HCT116 (cell line): ENCODE results near the gene GRB10. TPM values are rescaled to one million over a fixed set of nuclear protein-coding genes. Genes with fewer than 3 reads are reported as not detected.

Experiments used
- ATAC-seq: fragments of 200-7000 bp; cut with Tn5 transposase; 2 replicates; pipeline ENCODE4 v1.9.1; 2020; ENCODE audit warnings: mild to moderate bottlenecking, moderate library complexity
- BruUV-seq: library from RNA; stranded (reverse); fragments of 400-500 nt; replicated peaks from 2 replicates; lab custom pipeline; 2021; lab: Mats Ljungman, UMichigan
- CTCF ChIA-PET: fragments of 300-600 bp; sonication (Branson Sonifier 250); formaldehyde crosslinking; loops from one replicate; lab custom pipeline; 2021; ENCODE audit warnings: antibody characterized with exemption; lab: Charles Lee
- POLR2A ChIA-PET: fragments of 300-600, 350-600 bp; sonication (Branson Sonifier 250); formaldehyde crosslinking; loops from one replicate; lab custom pipeline; 2021; ENCODE audit warnings: antibody characterized with exemption; lab: Charles Lee
- RAD21 ChIA-PET, 2 experiments: fragments of 300-600 bp; sonication (Branson Sonifier 250); formaldehyde crosslinking; loops; one replicate each; lab custom pipeline; 2023; ENCODE audit warnings: low total read pairs in 2 of 2; ENCODE audit not compliant: uncharacterized antibody in 2 of 2, unreplicated experiment in 2 of 2, low non-redundant PET in 1 of 2; lab: Charles Lee
- DNase-seq: peaks from one replicate; pipeline ENCODE4 v3.0.0-alpha.2; 2010; ENCODE audit warnings: low read depth, low spot score
- H2AFZ ChIP-seq: fragments of 200-600 bp; shearing (Covaris generic), sonication (generic); 2 replicates; pipeline ENCODE4 v1.6.1; 2017; ENCODE audit warnings: low read depth, mixed run types, mixed read lengths, antibody characterized with exemption, low read length; ENCODE audit not compliant: poor library complexity, severe bottlenecking
- H3K27ac ChIP-seq: 2 replicates; pipeline ENCODE4 v1.5.1; 2012; ENCODE audit warnings: low read depth, low read length
- H3K27me3 ChIP-seq: fragments of 200-600 bp; sonication (generic); 2 replicates; pipeline ENCODE4 v1.6.1; 2016; ENCODE audit warnings: mixed run types, low read length, mixed read lengths; ENCODE audit not compliant: insufficient read depth
- H3K36me3 ChIP-seq, 2 experiments: fragments of 200-500 bp in 1 of 2; fragments of 200-600 bp in 1 of 2; sonication (Bioruptor generic) in 1 of 2; sonication (generic) in 1 of 2; 2 replicates each; pipeline versions ENCODE4 v1.5.1 to v1.6.1; 2014 to 2016; ENCODE audit warnings: low read length in 2 of 2, inconsistent platforms in 1 of 2, mixed read lengths in 1 of 2, mixed run types in 1 of 2; ENCODE audit not compliant: insufficient read depth in 2 of 2, control insufficient read depth in 1 of 2
- H3K4me1 ChIP-seq, 2 experiments: fragments of 200-600 bp in 1 of 2; sonication (generic) in 1 of 2; 2 replicates each; pipeline versions ENCODE4 v1.5.1 to v1.6.1; 2012 to 2017; ENCODE audit warnings: low read length in 2 of 2, inconsistent platforms in 1 of 2, mild to moderate bottlenecking in 1 of 2, mixed read lengths in 1 of 2, mixed run types in 1 of 2, moderate library complexity in 1 of 2; ENCODE audit not compliant: insufficient read depth in 2 of 2, control insufficient read depth in 1 of 2
- H3K4me2 ChIP-seq: fragments of 200-600 bp; sonication (generic); 2 replicates; pipeline ENCODE4 v1.6.1; 2017; ENCODE audit warnings: mixed run types, low read length, mixed read lengths
- H3K4me3 ChIP-seq, 2 experiments: fragments of 200-600 bp in 1 of 2; sonication (generic) in 1 of 2; replicated peaks in 1 of 2; 2 replicates each; pipeline ENCODE4 v1.5.1; 2011 to 2016; ENCODE audit warnings: low read length in 2 of 2, control low read depth in 1 of 2, low read depth in 1 of 2, mild to moderate bottlenecking in 1 of 2, mixed read lengths in 1 of 2, mixed run types in 1 of 2
- H3K79me2 ChIP-seq: fragments of 200-600 bp; sonication (generic); 2 replicates; pipeline ENCODE4 v1.6.1; 2017; ENCODE audit warnings: mild to moderate bottlenecking, mixed run types, low read length, moderate library complexity, mixed read lengths; ENCODE audit not compliant: insufficient read depth
- H3K9ac ChIP-seq: fragments of 200-600 bp; sonication (generic); 2 replicates; pipeline ENCODE4 v1.6.1; 2016; ENCODE audit warnings: low read length, mixed read lengths
- H3K9me2 ChIP-seq: fragments of 200-600 bp; sonication (generic), shearing (Covaris generic); 2 replicates; pipeline ENCODE4 v1.6.1; 2017; ENCODE audit warnings: mixed run types, mild to moderate bottlenecking, moderate library complexity; ENCODE audit not compliant: insufficient read depth
- H3K9me3 ChIP-seq, 2 experiments: fragments of 200-500 bp in 1 of 2; fragments of 200-600 bp in 1 of 2; sonication (Bioruptor generic) in 1 of 2; sonication (generic) in 1 of 2; 2 replicates each; pipeline ENCODE4 v1.6.1; 2014 to 2017; ENCODE audit warnings: low read length in 2 of 2, mixed read lengths in 2 of 2, inconsistent platforms in 1 of 2, low read depth in 1 of 2, mild to moderate bottlenecking in 1 of 2, mixed run types in 1 of 2, moderate library complexity in 1 of 2; ENCODE audit not compliant: control insufficient read depth in 1 of 2, insufficient read depth in 1 of 2
- H4K20me1 ChIP-seq: fragments of 200-600 bp; sonication (generic), shearing (Covaris generic); 2 replicates; pipeline ENCODE4 v1.6.1; 2017; ENCODE audit warnings: mixed run types, mild to moderate bottlenecking, moderate library complexity; ENCODE audit not compliant: insufficient read depth
- ATF3 ChIP-seq: IDR thresholded peaks from 2 replicates; pipeline ENCODE4 v1.6.1; 2012
- CTCF ChIP-seq, 3 experiments: fragments of 200-600 bp in 1 of 3; sonication (generic) in 1 of 3; IDR thresholded peaks in 2 of 3; conservative IDR thresholded peaks in 1 of 3; 2 replicates each; pipeline ENCODE4 v1.5.1; 2012 to 2017; ENCODE audit warnings: low read depth in 2 of 3, low read length in 2 of 3, antibody characterized with exemption in 1 of 3, borderline replicate concordance in 1 of 3, control low read depth in 1 of 3, mild to moderate bottlenecking in 1 of 3, mixed read lengths in 1 of 3, mixed run types in 1 of 3, moderate library complexity in 1 of 3; ENCODE audit not compliant: insufficient read depth in 1 of 3
- EGR1 ChIP-seq: IDR thresholded peaks from 2 replicates; pipeline ENCODE4 v1.6.1; 2012; ENCODE audit warnings: low read depth
- FOSL1 ChIP-seq: IDR thresholded peaks from 2 replicates; pipeline ENCODE4 v1.6.1; 2012; ENCODE audit warnings: low read depth
- JUND ChIP-seq: IDR thresholded peaks from 2 replicates; pipeline ENCODE4 v1.6.1; 2012
- POLR2A ChIP-seq: IDR thresholded peaks from 2 replicates; pipeline ENCODE4 v1.7.0; 2011; ENCODE audit warnings: borderline replicate concordance; ENCODE audit not compliant: insufficient read depth, insufficient read length; ENCODE audit errors: extremely low read depth
- RAD21 ChIP-seq: IDR thresholded peaks from 2 replicates; pipeline ENCODE4 v1.6.1; 2012; ENCODE audit warnings: low read depth, mild to moderate bottlenecking
- REST ChIP-seq: IDR thresholded peaks from 2 replicates; pipeline ENCODE4 v1.6.1; 2012; ENCODE audit warnings: low read depth
- SIN3A ChIP-seq: IDR thresholded peaks from 2 replicates; pipeline ENCODE4 v1.6.1; 2012; ENCODE audit warnings: low read depth
- SRF ChIP-seq: IDR thresholded peaks from 2 replicates; pipeline ENCODE4 v1.6.1; 2012; ENCODE audit warnings: low read depth
- YY1 ChIP-seq: IDR thresholded peaks from 2 replicates; pipeline ENCODE4 v1.6.1; 2011; ENCODE audit warnings: low read length, low read depth, moderate library complexity, mild to moderate bottlenecking; ENCODE audit not compliant: insufficient replicate concordance; ENCODE audit errors: extremely low read depth
- ZBTB33 ChIP-seq: IDR thresholded peaks from 2 replicates; pipeline ENCODE4 v1.6.1; 2011; ENCODE audit warnings: mild to moderate bottlenecking, low read length, moderate library complexity; ENCODE audit not compliant: insufficient replicate concordance; ENCODE audit errors: extremely low read depth
- intact Hi-C: fragments of 100-400 bp; cut with micrococcal nuclease; formaldehyde crosslinking; loops from 2 replicates; pipeline ENCODE4 v1.10.0; 2022
- total RNA-seq: library from RNA; stranded (reverse); gene quantifications from one replicate; pipeline ENCODE4 v1.2.1, GENCODE V29; 2021; ENCODE audit not compliant: unreplicated experiment

The GRB10 gene
- total RNA-seq, 1 experiment from 2014 or later, result 37.3 TPM

GRCh38 chr7:50806143-50806542 is 23.4 kb upstream of the GRB10 start:
- DNase-seq, result no peak
- no peak for TF ChIP-seq RAD21
- no peak for TF ChIP-seq ATF3
- no peak for TF ChIP-seq YY1
- TF ChIP-seq EGR1, result no peak
- TF ChIP-seq FOSL1, result no peak
- TF ChIP-seq SIN3A, result no peak
- no peak for TF ChIP-seq SRF
- no peak for TF ChIP-seq REST
- no peak for TF ChIP-seq JUND
- TF ChIP-seq POLR2A, result no peak
- TF ChIP-seq CTCF (IDR thresholded peaks at IDR 0.05 in 2 of 3, conservative IDR thresholded peaks at IDR 0.05 in 1 of 3; ENCODE audit: borderline replicate concordance in 1 of 3, insufficient read depth in 1 of 3, low read depth in 2 of 3, low read length in 2 of 3), result no peak
- TF ChIP-seq ZBTB33, result no peak
- H2AFZ ChIP-seq, result no peak overlapping the region
- H3K4me3 ChIP-seq, result no peak overlapping the region
- no peaks in the 10 kb centered on the region for H3K79me2 ChIP-seq
- H3K27me3 ChIP-seq, result no peaks in the 10 kb centered on the region
- H3K9ac ChIP-seq, result no peak overlapping the region
- CTCF ChIA-PET, result interaction anchor here (1.4 kb wide), 1 partner anchor 9 kb away, joined by 3 read pairs; no protein-coding TSS in a partner anchor
- no peaks in the 10 kb centered on the region for H4K20me1 ChIP-seq
- intact Hi-C loops, result no loop called here
- POLR2A ChIA-PET, result no interaction called here
- ATAC-seq, result no peak
- RAD21 ChIA-PET, result no interaction called here
- H3K4me1 ChIP-seq, result no peaks in the 10 kb centered on the region
- no peaks in the 10 kb centered on the region for H3K36me3 ChIP-seq
- H3K27ac ChIP-seq, result no peak overlapping the region
- no peaks in the 10 kb centered on the region for H3K9me2 ChIP-seq
- H3K4me2 ChIP-seq, result no peak overlapping the region
- H3K9me3 ChIP-seq, result no peaks in the 10 kb centered on the region
- BruUV-seq, result no TSS peak
